Liver (tissue), 3 donors: ENCODE measurements around the gene TASOR2.

Experiments
- CTCF ChIP-seq: fragments of 150-350 bp; IDR thresholded peaks from 2 replicates; pipeline ENCODE4 v1.5.1; 2017; ENCODE audit warnings: improper control_type of control experiment, low read depth, low read length; ENCODE audit not compliant: missing input control
- EGR1 ChIP-seq, 2 donors: IDR thresholded peaks; 2 replicates each; pipeline ENCODE4 v1.6.1; 2016 to 2018; ENCODE audit warnings: antibody characterized with exemption in 2 of 2, low read depth in 2 of 2
- FOXA1 ChIP-seq: IDR thresholded peaks from 2 replicates; pipeline ENCODE4 v1.6.1; 2016; ENCODE audit warnings: antibody characterized with exemption
- GABPA ChIP-seq, 2 donors: IDR thresholded peaks in 1 of 2; conservative IDR thresholded peaks in 1 of 2; 2 replicates each; pipeline ENCODE4 v1.6.1; 2016; ENCODE audit warnings: antibody characterized with exemption in 2 of 2, mild to moderate bottlenecking in 1 of 2, moderate library complexity in 1 of 2
- JUND ChIP-seq, 2 donors: IDR thresholded peaks; 2 replicates each; pipeline ENCODE4 v1.6.1; 2016; ENCODE audit warnings: antibody characterized with exemption in 2 of 2
- MAX ChIP-seq: IDR thresholded peaks from 2 replicates; pipeline ENCODE4 v1.6.1; 2016; ENCODE audit warnings: antibody characterized with exemption
- RAD21 ChIP-seq, 2 donors: IDR thresholded peaks; 2 replicates each; pipeline ENCODE4 v1.6.1; 2016; ENCODE audit warnings: antibody characterized with exemption in 2 of 2, mild to moderate bottlenecking in 2 of 2
- RXRA ChIP-seq, 2 donors: IDR thresholded peaks; 2 replicates each; pipeline ENCODE4 v1.6.1; 2017 to 2018; ENCODE audit warnings: antibody characterized with exemption in 2 of 2, mild to moderate bottlenecking in 1 of 2
- SP1 ChIP-seq: IDR thresholded peaks from 2 replicates; pipeline ENCODE4 v1.6.1; 2018; ENCODE audit warnings: antibody characterized with exemption, mild to moderate bottlenecking
- TAF1 ChIP-seq: conservative IDR thresholded peaks from 2 replicates; pipeline ENCODE4 v1.6.1; 2016; ENCODE audit warnings: antibody characterized with exemption, mild to moderate bottlenecking
- YY1 ChIP-seq: IDR thresholded peaks from 2 replicates; pipeline ENCODE4 v1.6.1; 2016; ENCODE audit warnings: antibody characterized with exemption, mild to moderate bottlenecking
- TF ChIP-seq, protein P1 (sequence below): IDR thresholded peaks from 2 replicates; pipeline ENCODE4 v1.6.1; 2016; ENCODE audit warnings: antibody characterized with exemption, mild to moderate bottlenecking
- donor health status: healthy.
- donor health status: healthy.

DNA sequence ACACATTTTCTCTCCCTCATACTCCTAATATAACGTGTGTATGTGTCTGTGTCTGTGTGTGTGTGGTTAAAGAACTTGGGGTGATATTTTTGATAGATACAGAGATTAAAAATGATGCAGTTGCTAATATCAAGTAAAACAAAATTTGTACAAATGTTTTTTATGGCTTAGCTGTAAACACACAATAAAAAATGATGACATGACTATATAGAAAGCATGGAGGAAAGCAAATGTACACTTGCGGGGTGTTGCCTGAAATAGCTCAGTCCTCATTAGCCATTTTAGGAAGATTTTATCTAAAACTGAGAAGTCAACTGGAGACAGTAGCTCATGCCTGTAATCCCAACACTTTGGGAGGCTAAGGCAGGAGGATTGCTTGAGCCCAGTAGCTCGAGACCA is 5.6 kb upstream of the TASOR2 start:
- TF ChIP-seq, protein P1, sequence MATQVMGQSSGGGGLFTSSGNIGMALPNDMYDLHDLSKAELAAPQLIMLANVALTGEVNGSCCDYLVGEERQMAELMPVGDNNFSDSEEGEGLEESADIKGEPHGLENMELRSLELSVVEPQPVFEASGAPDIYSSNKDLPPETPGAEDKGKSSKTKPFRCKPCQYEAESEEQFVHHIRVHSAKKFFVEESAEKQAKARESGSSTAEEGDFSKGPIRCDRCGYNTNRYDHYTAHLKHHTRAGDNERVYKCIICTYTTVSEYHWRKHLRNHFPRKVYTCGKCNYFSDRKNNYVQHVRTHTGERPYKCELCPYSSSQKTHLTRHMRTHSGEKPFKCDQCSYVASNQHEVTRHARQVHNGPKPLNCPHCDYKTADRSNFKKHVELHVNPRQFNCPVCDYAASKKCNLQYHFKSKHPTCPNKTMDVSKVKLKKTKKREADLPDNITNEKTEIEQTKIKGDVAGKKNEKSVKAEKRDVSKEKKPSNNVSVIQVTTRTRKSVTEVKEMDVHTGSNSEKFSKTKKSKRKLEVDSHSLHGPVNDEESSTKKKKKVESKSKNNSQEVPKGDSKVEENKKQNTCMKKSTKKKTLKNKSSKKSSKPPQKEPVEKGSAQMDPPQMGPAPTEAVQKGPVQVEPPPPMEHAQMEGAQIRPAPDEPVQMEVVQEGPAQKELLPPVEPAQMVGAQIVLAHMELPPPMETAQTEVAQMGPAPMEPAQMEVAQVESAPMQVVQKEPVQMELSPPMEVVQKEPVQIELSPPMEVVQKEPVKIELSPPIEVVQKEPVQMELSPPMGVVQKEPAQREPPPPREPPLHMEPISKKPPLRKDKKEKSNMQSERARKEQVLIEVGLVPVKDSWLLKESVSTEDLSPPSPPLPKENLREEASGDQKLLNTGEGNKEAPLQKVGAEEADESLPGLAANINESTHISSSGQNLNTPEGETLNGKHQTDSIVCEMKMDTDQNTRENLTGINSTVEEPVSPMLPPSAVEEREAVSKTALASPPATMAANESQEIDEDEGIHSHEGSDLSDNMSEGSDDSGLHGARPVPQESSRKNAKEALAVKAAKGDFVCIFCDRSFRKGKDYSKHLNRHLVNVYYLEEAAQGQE = no peak
- TF ChIP-seq CTCF (no peak), RAD21 (IDR thresholded peaks at IDR 0.05) (no peak), GABPA (IDR thresholded peaks at IDR 0.05 in 1 of 2, conservative IDR thresholded peaks at IDR 0.05 in 1 of 2) (no peak), MAX (no peak), FOXA1 (no peak), EGR1 (IDR thresholded peaks at IDR 0.05; ENCODE audit: low read depth in 2 of 2) (no peak), TAF1 (no peak), SP1 (no peak), JUND (IDR thresholded peaks at IDR 0.05) (no peak), YY1 (no peak), RXRA (IDR thresholded peaks at IDR 0.05) (no peak)
